Fibroblast of lung (primary cell): ENCODE measurements around the gene SORCS2. TPM values are rescaled to one million over a fixed set of nuclear protein-coding genes. Genes with fewer than 3 reads are reported as not detected.

ENCODE experiments used
- DNase-seq, 2 donors: peaks; one replicate each; pipeline versions ENCODE4 v3.0.0 to v3.0.0-alpha.2; 2010; ENCODE audit warnings: low read depth in 2 of 2
- H2AFZ ChIP-seq: 2 replicates; pipeline ENCODE4 v1.5.1; 2012; ENCODE audit warnings: low read length, control low read depth, inconsistent platforms
- H3K27ac ChIP-seq: 2 replicates; pipeline ENCODE4 v1.5.1; 2011; ENCODE audit warnings: low read length, control low read depth; ENCODE audit not compliant: insufficient read depth
- H3K27me3 ChIP-seq: 2 replicates; pipeline ENCODE4 v1.5.1; 2011; ENCODE audit warnings: mild to moderate bottlenecking, low read length; ENCODE audit not compliant: control insufficient read depth, insufficient read depth
- H3K36me3 ChIP-seq: 2 replicates; pipeline ENCODE4 v1.5.1; 2011; ENCODE audit warnings: low read length; ENCODE audit not compliant: control insufficient read depth, insufficient read depth
- H3K4me1 ChIP-seq: 2 replicates; pipeline ENCODE4 v1.5.1; 2011; ENCODE audit warnings: low read length; ENCODE audit not compliant: control insufficient read depth, insufficient read depth; ENCODE audit errors: extremely low read depth
- H3K4me2 ChIP-seq: 2 replicates; pipeline ENCODE4 v1.5.1; 2011; ENCODE audit warnings: low read length, control low read depth; ENCODE audit not compliant: insufficient read depth; ENCODE audit errors: extremely low read depth
- H3K4me3 ChIP-seq, 4 experiments: fragments of 200-600 bp in 1 of 4; sonication (generic) in 1 of 4; replicated peaks in 1 of 4; 2 replicates each; pipeline ENCODE4 v1.5.1; 2011 to 2016; ENCODE audit warnings: low read length in 4 of 4, low read depth in 3 of 4, mild to moderate bottlenecking in 3 of 4, control low read depth in 2 of 4, inconsistent platforms in 1 of 4, mixed read lengths in 1 of 4; ENCODE audit not compliant: insufficient read depth in 1 of 4; ENCODE audit errors: control extremely low read depth in 1 of 4
- H3K79me2 ChIP-seq: 2 replicates; pipeline ENCODE4 v1.5.1; 2012; ENCODE audit warnings: mild to moderate bottlenecking, low read length, inconsistent platforms; ENCODE audit not compliant: control insufficient read depth, insufficient read depth
- H3K9ac ChIP-seq: 2 replicates; pipeline ENCODE4 v1.5.1; 2011; ENCODE audit warnings: mild to moderate bottlenecking, low read length, control low read depth; ENCODE audit not compliant: insufficient read depth
- H3K9me3 ChIP-seq: 2 replicates; pipeline ENCODE4 v1.5.1; 2012; ENCODE audit warnings: low read depth, low read length; ENCODE audit not compliant: control insufficient read depth, insufficient read depth
- H4K20me1 ChIP-seq: 2 replicates; pipeline ENCODE4 v1.5.1; 2011; ENCODE audit warnings: low read length; ENCODE audit not compliant: control insufficient read depth, insufficient read depth; ENCODE audit errors: extremely low read depth
- EZH2 ChIP-seq: IDR thresholded peaks from 2 replicates; pipeline ENCODE4 v1.5.1; 2012; ENCODE audit warnings: low read length, control low read depth, mild to moderate bottlenecking; ENCODE audit errors: missing control alignments
- polyA plus RNA-seq, 2 donors: library from polyadenylated mRNA; depleted of rRNA in 1 of 2; stranded (reverse) in 1 of 2; unstranded in 1 of 2; fragments of >200 nt; gene quantifications; 2 replicates each; pipeline ENCODE4 v1.2.1, GENCODE V29; 2011 to 2012; ENCODE audit warnings: missing spikeins in 1 of 2
- total RNA-seq: library from RNA; depleted of rRNA; stranded (reverse); fragments of >200 nt; gene quantifications from 2 replicates; pipeline ENCODE4 v1.2.1, GENCODE V29; 2014
- TF ChIP-seq, protein P1 (sequence below), 2 donors: IDR thresholded peaks in 1 of 2; conservative IDR thresholded peaks in 1 of 2; 1 replicate in 1 of 2; 2 replicates in 1 of 2; pipeline ENCODE4 v1.5.1; 2011 to 2012; ENCODE audit warnings: low read length in 2 of 2, control low read depth in 1 of 2, inconsistent platforms in 1 of 2, low read depth in 1 of 2, mild to moderate bottlenecking in 1 of 2

SORCS2 gene
- total and polyA plus RNA-seq, 2 donors (not counting 1 experiment from before 2014, with no cell fraction given), result 0.17 to 0.41 TPM

DNA sequence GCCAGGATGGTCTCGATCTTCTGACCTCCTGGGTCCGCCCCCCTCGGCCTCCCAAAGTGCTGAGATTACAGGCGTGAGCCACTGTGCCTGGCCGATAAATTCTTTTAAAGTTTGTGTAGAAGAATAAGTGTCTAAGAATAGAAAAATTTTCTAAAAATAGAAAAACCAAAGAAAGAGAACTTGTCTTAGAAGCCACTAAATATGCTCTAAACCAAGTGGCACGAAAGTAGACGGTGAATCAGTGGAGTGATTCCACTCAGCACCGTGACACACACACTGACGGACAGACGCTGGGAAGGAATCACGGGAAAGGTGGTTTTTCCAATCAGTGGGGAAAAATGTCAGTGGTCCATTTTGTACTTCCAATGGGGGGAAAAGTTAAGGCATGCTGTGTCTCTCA lies 315.0 kb downstream of the SORCS2 start:
- Histone ChIP-seq H3K79me2 (no peaks in the 10 kb centered on the region), H2AFZ (no peak overlapping the region), H4K20me1 (no peaks in the 10 kb centered on the region), H3K36me3 (no peaks in the 10 kb centered on the region), H3K9ac (no peak overlapping the region), H3K27ac (no peak overlapping the region), H3K4me1 (no peaks in the 10 kb centered on the region), H3K4me3 (no peak overlapping the region), H3K27me3 (no peaks in the 10 kb centered on the region), H3K4me2 (no peak overlapping the region), H3K9me3 (no peaks in the 10 kb centered on the region)
- TF ChIP-seq, protein P1, sequence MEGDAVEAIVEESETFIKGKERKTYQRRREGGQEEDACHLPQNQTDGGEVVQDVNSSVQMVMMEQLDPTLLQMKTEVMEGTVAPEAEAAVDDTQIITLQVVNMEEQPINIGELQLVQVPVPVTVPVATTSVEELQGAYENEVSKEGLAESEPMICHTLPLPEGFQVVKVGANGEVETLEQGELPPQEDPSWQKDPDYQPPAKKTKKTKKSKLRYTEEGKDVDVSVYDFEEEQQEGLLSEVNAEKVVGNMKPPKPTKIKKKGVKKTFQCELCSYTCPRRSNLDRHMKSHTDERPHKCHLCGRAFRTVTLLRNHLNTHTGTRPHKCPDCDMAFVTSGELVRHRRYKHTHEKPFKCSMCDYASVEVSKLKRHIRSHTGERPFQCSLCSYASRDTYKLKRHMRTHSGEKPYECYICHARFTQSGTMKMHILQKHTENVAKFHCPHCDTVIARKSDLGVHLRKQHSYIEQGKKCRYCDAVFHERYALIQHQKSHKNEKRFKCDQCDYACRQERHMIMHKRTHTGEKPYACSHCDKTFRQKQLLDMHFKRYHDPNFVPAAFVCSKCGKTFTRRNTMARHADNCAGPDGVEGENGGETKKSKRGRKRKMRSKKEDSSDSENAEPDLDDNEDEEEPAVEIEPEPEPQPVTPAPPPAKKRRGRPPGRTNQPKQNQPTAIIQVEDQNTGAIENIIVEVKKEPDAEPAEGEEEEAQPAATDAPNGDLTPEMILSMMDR (conservative IDR thresholded peaks at IDR 0.05 in 1 of 2, IDR thresholded peaks at IDR 0.05 in 1 of 2; ENCODE audit: low read depth in 1 of 2, low read length in 2 of 2), result no peak
- no peak for TF ChIP-seq EZH2
- peak in 1 of 2 donors; percentile 80 for DNase-seq

DNA sequence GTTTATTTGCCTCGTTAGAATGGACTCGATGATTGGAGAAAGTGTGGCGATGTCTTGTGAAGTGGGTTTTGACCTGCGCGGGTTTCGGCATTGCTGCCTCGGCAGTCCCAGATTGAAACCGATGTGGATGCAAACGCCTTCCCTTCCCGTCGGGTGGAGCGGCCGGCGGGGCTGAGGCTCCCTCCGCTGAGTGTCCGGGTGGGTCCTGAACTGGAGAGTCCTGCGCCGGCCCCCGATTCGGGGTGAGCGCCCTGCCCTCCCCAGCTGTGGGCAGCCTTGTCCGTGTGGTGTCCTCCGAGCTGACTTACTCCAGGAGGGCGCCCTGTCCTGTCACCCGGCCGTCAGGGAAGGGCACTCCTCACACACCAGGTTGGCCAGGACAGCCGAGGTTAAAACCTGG lies 317.7 kb downstream of the SORCS2 start:
- no peaks in the 10 kb centered on the region for H3K27me3 ChIP-seq
- H3K36me3 ChIP-seq, result no peaks in the 10 kb centered on the region
- H2AFZ ChIP-seq, result no peak overlapping the region
- no peaks in the 10 kb centered on the region for H4K20me1 ChIP-seq
- H3K79me2 ChIP-seq, result no peaks in the 10 kb centered on the region
- H3K4me2 ChIP-seq, result no peak overlapping the region
- no peak for DNase-seq
- no peak for TF ChIP-seq EZH2
- TF ChIP-seq, protein P1 (conservative IDR thresholded peaks at IDR 0.05 in 1 of 2, IDR thresholded peaks at IDR 0.05 in 1 of 2; ENCODE audit: low read depth in 1 of 2, low read length in 2 of 2), result no peak
- H3K9ac ChIP-seq, result no peak overlapping the region
- no peak overlapping the region for H3K27ac ChIP-seq
- no peaks in the 10 kb centered on the region for H3K9me3 ChIP-seq
- no peaks in the 10 kb centered on the region for H3K4me1 ChIP-seq
- H3K4me3 ChIP-seq, result no peak overlapping the region

DNA sequence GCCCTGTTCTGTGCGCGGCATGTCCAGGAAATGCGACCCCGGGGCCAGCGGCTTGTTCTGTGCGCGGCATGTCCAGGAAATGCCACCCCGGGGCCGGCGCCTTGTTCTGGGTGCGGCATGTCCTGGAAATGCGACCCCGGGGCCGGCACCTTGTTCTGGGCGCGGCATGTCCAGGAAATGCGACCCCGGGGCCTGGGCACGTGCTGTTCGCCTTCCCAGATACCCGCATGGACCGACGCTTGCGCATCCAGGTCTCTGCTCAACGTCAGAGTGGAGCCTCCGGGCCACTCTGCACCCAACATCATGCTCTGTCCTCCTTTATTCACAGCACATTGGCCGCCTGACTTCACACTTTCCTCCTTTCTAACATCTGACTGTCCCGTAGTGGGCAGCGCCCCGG lies 318.2 kb downstream of the SORCS2 start:
- no peaks in the 10 kb centered on the region for H3K27me3 ChIP-seq
- no peak overlapping the region for H3K27ac ChIP-seq
- H3K4me1 ChIP-seq, result no peaks in the 10 kb centered on the region
- H3K9ac ChIP-seq, result no peak overlapping the region
- no peaks in the 10 kb centered on the region for H3K36me3 ChIP-seq
- H3K9me3 ChIP-seq, result no peaks in the 10 kb centered on the region
- H2AFZ ChIP-seq, result no peak overlapping the region
- no peak overlapping the region for H3K4me2 ChIP-seq
- H4K20me1 ChIP-seq, result no peaks in the 10 kb centered on the region
- no peak for DNase-seq
- no peak overlapping the region for H3K4me3 ChIP-seq
- no peaks in the 10 kb centered on the region for H3K79me2 ChIP-seq
- TF ChIP-seq, protein P1 (conservative IDR thresholded peaks at IDR 0.05 in 1 of 2, IDR thresholded peaks at IDR 0.05 in 1 of 2; ENCODE audit: low read depth in 1 of 2, low read length in 2 of 2), result no peak
- TF ChIP-seq EZH2, result no peak
